GM12872 (cell line): ENCODE data around the gene UGT2B11.

Experiments
- TF ChIP-seq, protein P1 (sequence below): IDR thresholded peaks from 3 replicates; pipeline ENCODE4 v1.5.1; 2011; ENCODE audit warnings: low read depth, mild to moderate bottlenecking, low read length, moderate library complexity; ENCODE audit not compliant: insufficient read depth

UGT2B11 gene

DNA sequence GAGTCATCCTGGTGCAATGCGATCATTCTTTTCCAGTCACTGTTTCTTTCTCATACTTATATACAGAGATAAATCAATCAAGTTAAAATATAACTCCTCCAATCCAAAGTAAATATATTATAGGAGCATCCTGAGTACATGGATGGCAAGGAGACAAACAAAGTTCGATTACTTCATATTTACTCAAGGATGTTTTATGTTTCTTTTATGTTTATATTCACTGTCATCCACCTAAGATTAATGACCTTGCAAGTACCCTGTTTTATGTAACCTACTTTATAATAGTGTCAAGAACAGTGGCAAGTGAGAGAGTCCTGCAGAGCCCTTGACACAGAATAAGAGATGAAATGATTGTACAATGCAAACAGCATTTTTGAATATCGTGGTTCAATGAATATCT, at the start of gene UGT2B11:
UGT2B11 (minus strand) TSS at position 33 of the 400 bp plus-strand sequence; CDS start at position 7, 26 bp downstream.
- TF ChIP-seq, protein P1, sequence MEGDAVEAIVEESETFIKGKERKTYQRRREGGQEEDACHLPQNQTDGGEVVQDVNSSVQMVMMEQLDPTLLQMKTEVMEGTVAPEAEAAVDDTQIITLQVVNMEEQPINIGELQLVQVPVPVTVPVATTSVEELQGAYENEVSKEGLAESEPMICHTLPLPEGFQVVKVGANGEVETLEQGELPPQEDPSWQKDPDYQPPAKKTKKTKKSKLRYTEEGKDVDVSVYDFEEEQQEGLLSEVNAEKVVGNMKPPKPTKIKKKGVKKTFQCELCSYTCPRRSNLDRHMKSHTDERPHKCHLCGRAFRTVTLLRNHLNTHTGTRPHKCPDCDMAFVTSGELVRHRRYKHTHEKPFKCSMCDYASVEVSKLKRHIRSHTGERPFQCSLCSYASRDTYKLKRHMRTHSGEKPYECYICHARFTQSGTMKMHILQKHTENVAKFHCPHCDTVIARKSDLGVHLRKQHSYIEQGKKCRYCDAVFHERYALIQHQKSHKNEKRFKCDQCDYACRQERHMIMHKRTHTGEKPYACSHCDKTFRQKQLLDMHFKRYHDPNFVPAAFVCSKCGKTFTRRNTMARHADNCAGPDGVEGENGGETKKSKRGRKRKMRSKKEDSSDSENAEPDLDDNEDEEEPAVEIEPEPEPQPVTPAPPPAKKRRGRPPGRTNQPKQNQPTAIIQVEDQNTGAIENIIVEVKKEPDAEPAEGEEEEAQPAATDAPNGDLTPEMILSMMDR = no peak

DNA sequence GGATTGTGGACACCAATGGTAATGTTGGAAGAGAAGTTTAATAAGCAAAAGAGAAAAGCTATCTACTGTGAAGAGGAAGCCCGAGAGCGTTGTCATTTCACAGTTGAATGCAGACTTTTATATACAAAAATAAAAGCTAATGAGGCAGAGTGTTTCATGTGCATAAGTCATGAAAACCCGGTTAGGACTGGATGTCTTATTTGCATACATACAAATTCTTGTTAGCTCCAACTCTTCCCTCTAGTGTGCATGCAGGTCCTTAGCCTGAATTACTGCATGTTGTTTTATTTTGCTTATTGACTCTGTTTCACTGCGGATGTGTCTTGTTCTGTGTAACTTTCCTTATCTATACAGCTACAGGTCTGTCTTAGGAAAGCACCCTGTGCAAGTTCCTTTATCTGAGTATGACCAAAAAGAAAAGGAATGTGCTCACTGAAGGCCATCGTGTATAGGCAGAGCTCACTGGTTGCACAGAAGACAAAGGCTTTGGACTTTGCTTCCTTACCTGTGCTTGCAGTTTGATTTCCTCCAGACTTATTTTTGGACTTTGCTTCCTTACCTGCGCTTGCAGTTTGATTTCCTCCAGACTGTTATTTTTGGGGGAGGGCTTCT, 25.1 kb upstream of the UGT2B11 start:
- TF ChIP-seq, protein P1 = no peak

DNA sequence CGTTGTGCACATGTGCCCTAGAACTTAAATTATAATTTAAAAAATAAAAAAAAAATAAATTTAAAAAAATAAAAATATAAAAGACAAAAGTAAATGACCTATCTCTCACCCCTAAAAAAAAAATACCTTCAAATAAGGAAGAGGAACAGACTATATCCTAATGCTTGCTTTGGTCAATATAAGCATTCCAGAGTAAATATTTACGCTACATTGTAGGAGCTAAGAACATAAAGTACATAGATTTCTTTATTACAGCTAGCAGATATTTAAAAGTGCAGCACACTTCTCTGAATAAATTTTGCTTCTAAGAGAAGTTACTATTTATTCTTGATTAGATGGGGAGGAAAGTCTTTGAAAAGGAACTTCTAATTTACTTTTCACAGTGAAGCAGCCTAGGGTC, 24.5 kb upstream of the UGT2B11 start:
- TF ChIP-seq, protein P1 = no peak

DNA sequence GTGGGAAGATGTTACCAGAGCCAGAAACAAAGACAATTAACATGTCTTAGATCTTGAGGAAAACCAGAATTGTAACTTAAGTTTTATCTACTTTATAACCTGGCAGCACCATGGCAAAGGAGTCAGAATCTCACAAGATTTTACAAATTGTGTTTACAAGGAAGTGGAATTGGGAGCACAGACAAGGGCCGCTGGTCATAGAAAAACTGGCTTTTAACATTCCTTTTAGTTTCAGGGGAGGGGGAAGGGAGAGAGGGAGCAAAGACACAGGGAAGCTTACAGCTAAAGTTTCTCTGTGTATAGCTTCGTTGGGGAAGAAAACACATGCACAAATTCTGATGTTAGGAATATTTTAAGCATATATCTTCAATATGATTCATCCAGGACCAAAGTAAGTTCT, 10.3 kb upstream of the UGT2B11 start:
- TF ChIP-seq, protein P1 = no peak

DNA sequence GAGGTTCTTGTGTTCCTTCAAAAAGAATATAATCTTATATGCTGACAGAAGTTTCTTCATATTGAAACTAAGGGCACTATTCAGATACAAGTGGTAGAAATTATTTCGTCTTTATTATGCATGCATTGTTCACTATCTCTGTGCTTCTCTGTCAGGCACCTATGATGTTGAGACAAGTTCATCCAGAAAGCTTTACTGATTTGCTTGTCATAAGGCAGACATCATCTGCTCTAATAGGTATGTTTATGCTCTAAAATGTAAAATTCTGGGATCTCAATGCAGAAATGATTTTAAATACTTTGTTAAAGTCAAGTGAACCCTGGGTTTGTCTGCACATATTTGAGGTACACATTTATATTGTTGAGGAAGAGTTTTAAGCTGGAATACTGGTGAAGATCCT, 3.6 kb downstream of the UGT2B11 start:
- TF ChIP-seq, protein P1 = no peak

DNA sequence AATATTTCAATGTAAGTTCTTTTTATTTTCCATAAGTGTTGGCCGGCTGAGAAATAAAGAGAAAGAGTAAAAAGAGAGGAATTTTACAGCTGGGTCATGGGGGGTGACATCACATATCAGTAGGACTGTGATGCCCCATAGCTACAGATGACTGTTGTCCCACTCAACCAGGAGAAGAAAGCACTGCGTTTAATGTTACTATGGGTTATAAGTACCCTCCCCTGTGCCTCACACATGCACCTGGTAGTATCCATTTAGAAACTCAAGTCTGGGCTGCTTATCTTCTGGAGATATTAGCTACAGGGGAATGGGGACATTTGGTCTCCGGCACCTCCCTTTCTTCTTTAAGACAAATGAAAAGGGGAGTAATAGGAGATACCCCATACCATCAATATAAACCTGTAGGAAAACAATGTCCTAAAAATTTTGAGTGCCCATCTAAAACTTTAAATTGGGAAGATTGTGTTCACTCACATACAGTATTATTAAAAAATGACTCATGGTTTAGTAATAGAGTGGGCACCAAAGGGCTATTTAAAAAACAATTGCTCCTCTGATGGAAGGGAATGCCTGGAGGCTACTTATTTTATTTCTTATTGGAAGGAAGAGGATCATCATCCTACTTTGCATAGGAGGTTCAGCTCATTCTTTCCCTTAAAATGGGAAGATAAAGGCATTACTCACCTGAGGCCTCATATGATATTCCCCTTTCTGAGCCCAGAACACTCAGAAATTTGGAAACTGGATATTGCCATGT, 18.2 kb downstream of the UGT2B11 start:
- TF ChIP-seq, protein P1 = no peak

DNA sequence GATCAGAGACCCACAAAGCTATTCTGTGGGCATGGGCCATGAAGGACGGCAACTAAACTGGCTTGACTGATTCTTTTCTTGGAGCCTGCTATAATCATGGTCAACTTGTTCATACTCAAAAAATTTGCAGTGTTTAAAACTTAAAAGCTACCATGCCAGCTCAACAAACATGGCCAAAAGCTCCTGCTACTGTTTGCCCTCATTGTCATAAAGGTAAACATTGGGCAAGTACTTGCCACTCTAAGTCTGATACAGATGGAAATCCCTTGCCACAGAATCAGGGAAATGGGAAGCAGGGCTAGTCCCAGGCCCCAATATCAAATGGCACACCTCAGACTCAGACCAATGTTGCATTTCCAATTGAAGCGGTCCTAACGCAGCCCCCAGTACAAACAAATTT, 20.4 kb downstream of the UGT2B11 start:
- TF ChIP-seq, protein P1 = no peak
